Loucy (cell line): ENCODE results near the gene PTPRO.

Experiments
- H2AFZ ChIP-seq: fragments of 200-600 bp; sonication (generic); 2 replicates; pipeline ENCODE4 v1.6.0; 2016; ENCODE audit warnings: antibody characterized with exemption, mild to moderate bottlenecking, low read length, moderate library complexity
- H3F3A ChIP-seq: fragments of 200-600 bp; 2 replicates; pipeline ENCODE4 v1.6.0; 2016; ENCODE audit warnings: antibody characterized with exemption, low read depth, mild to moderate bottlenecking
- H3K27me3 ChIP-seq: fragments of 200-600 bp; sonication (generic); 2 replicates; pipeline ENCODE4 v1.6.1; 2014; ENCODE audit warnings: low read length, mild to moderate bottlenecking; ENCODE audit not compliant: insufficient read depth, poor library complexity, severe bottlenecking
- H3K36me3 ChIP-seq: fragments of 200-600 bp; sonication (generic); 2 replicates; pipeline ENCODE4 v1.6.1; 2016; ENCODE audit warnings: low read length; ENCODE audit not compliant: insufficient read depth
- H3K4me1 ChIP-seq: fragments of 200-600 bp; sonication (generic); 2 replicates; pipeline ENCODE4 v1.5.1; 2014; ENCODE audit warnings: low read length, mild to moderate bottlenecking; ENCODE audit not compliant: insufficient read depth, poor library complexity, severe bottlenecking
- H3K4me2 ChIP-seq: fragments of 200-600 bp; sonication (generic); 2 replicates; pipeline ENCODE4 v1.6.0; 2014; ENCODE audit warnings: antibody characterized with exemption, low read length, low read depth, mild to moderate bottlenecking; ENCODE audit not compliant: poor library complexity, severe bottlenecking
- H3K4me3 ChIP-seq: fragments of 200-600 bp; sonication (generic); 2 replicates; pipeline ENCODE4 v1.5.1; 2014; ENCODE audit warnings: low read length, mild to moderate bottlenecking, mixed read lengths; ENCODE audit not compliant: poor library complexity, severe bottlenecking
- H3K79me2 ChIP-seq: fragments of 200-600 bp; sonication (generic); 2 replicates; pipeline ENCODE4 v1.6.1; 2014; ENCODE audit warnings: low read length; ENCODE audit not compliant: insufficient read depth
- H3K9ac ChIP-seq: fragments of 200-600 bp; sonication (generic); 2 replicates; pipeline ENCODE4 v1.6.0; 2014; ENCODE audit warnings: mild to moderate bottlenecking, low read depth, low read length, moderate library complexity; ENCODE audit not compliant: poor library complexity, severe bottlenecking
- H3K9me2 ChIP-seq: fragments of 200-600 bp; sonication (generic); replicated peaks from 2 replicates; pipeline ENCODE4 v1.6.1; 2016; ENCODE audit warnings: low read depth, low read length, mixed read lengths
- H3K9me3 ChIP-seq: fragments of 200-600 bp; sonication (generic); 2 replicates; pipeline ENCODE4 v1.6.1; 2014; ENCODE audit warnings: mild to moderate bottlenecking, antibody characterized with exemption, low read length, low read depth; ENCODE audit not compliant: insufficient read depth
- H4K20me1 ChIP-seq: fragments of 200-600 bp; sonication (generic); 2 replicates; pipeline ENCODE4 v1.6.0; 2014; ENCODE audit warnings: antibody characterized with exemption, low read length, mild to moderate bottlenecking; ENCODE audit not compliant: insufficient read depth, poor library complexity, severe bottlenecking
- CTCF ChIP-seq: fragments of 200-600 bp; sonication (generic); conservative IDR thresholded peaks from 2 replicates; pipeline ENCODE4 v1.5.1; 2014; ENCODE audit warnings: mild to moderate bottlenecking, antibody characterized with exemption, low read length
- EZH2phosphoT487 ChIP-seq: fragments of 200-600 bp; IDR thresholded peaks from 2 replicates; pipeline ENCODE4 v1.6.1; 2018; ENCODE audit warnings: antibody characterized with exemption, mild to moderate bottlenecking, moderate library complexity, borderline replicate concordance

Gene PTPRO

GRCh38 chr12:15505616-15506015 lies 183.3 kb downstream of the PTPRO start:
- Histone ChIP-seq H3K27me3 (no peaks in the 10 kb centered on the region), H3K79me2 (no peaks in the 10 kb centered on the region), H3K9me3 (no peaks in the 10 kb centered on the region), H3F3A (no peaks in the 10 kb centered on the region), H3K4me3 (no peak overlapping the region), H2AFZ (no peak overlapping the region), H3K4me2 (no peak overlapping the region), H3K4me1 (no peaks in the 10 kb centered on the region), H4K20me1 (no peaks in the 10 kb centered on the region), H3K36me3 (no peaks in the 10 kb centered on the region), H3K9me2 (no peaks in the 10 kb centered on the region), H3K9ac (no peak overlapping the region)
- TF ChIP-seq CTCF, result no peak
- TF ChIP-seq EZH2phosphoT487, result no peak

DNA sequence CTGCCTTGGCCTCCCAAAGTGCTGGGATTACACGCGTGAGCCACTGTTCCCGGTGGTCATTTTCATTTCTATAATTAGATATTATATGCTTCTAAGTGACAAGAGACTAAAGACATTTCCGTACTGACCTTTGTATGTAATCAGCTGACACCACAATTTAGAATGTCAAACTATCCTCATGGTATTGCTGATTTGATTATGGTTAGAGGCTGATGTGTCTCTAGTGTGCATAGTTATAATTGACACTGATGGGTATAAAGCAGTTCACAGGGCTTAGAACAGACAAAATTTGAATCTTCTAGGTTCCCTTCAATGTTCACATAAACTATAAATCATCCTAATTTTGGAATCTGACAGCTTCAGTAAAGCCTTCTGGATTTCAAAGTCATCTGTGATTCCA lies 192.7 kb downstream of the PTPRO start:
- no peaks in the 10 kb centered on the region for H3K27me3 ChIP-seq
- no peaks in the 10 kb centered on the region for H3K9me3 ChIP-seq
- H3K79me2 ChIP-seq, result no peaks in the 10 kb centered on the region
- TF ChIP-seq EZH2phosphoT487 (no peak), CTCF (no peak)
- H3K4me1 ChIP-seq, result no peaks in the 10 kb centered on the region
- H3K9me2 ChIP-seq, result no peaks in the 10 kb centered on the region
- no peak overlapping the region for H3K9ac ChIP-seq
- H4K20me1 ChIP-seq, result no peaks in the 10 kb centered on the region
- no peaks in the 10 kb centered on the region for H3K36me3 ChIP-seq
- no peaks in the 10 kb centered on the region for H3F3A ChIP-seq
- H3K4me3 ChIP-seq, result no peak overlapping the region
- H2AFZ ChIP-seq, result no peak overlapping the region
- no peak overlapping the region for H3K4me2 ChIP-seq

- H3K9me2 ChIP-seq, result no peaks in the 10 kb centered on the region
- no peak overlapping the region for H2AFZ ChIP-seq
- no peaks in the 10 kb centered on the region for H3K27me3 ChIP-seq
- no peaks in the 10 kb centered on the region for H3F3A ChIP-seq
- H3K9ac ChIP-seq, result no peak overlapping the region
- no peaks in the 10 kb centered on the region for H3K9me3 ChIP-seq
- H3K36me3 ChIP-seq, result no peaks in the 10 kb centered on the region
- H3K79me2 ChIP-seq, result no peaks in the 10 kb centered on the region
- TF ChIP-seq CTCF (no peak), EZH2phosphoT487 (no peak)
- no peak overlapping the region for H3K4me2 ChIP-seq
- H4K20me1 ChIP-seq, result no peaks in the 10 kb centered on the region
- no peak overlapping the region for H3K4me3 ChIP-seq
- no peaks in the 10 kb centered on the region for H3K4me1 ChIP-seq
Observed at GRCh38 chr12:15520083-15520482, 197.8 kb downstream of the PTPRO start.
